HepG2 (cell line): ENCODE measurements around the gene LRRC25. TPM values are rescaled to one million over a fixed set of nuclear protein-coding genes. Genes with fewer than 3 reads are reported as not detected.

Experiments used
- AKAP8 ChIP-seq: sonication (generic); formaldehyde crosslinking; IDR thresholded peaks from 2 replicates; pipeline ENCODE4 v1.5.1; 2020; ENCODE audit warnings: mild to moderate bottlenecking, missing genetic modification reagents
- CEBPB ChIP-seq: IDR thresholded peaks from 2 replicates; pipeline ENCODE4 v1.6.1; 2011; ENCODE audit warnings: low read depth, low read length, improper control_type of control experiment, borderline replicate concordance
- CHD4 ChIP-seq: fragments of 200-600 bp; sonication (generic); IDR thresholded peaks from 2 replicates; pipeline ENCODE4 v1.7.0; 2017; ENCODE audit warnings: mild to moderate bottlenecking, low read length, borderline replicate concordance
- FOXK2 ChIP-seq: fragments of 450-650 bp; IDR thresholded peaks from 2 replicates; pipeline ENCODE4 v1.6.1; 2016
- MAFF ChIP-seq: IDR thresholded peaks from 2 replicates; pipeline ENCODE4 v1.6.1; 2011; ENCODE audit warnings: low read depth, low read length, improper control_type of control experiment
- MAX ChIP-seq: IDR thresholded peaks from 2 replicates; pipeline ENCODE4 v1.6.1; 2012; ENCODE audit warnings: inconsistent platforms
- MZF1 ChIP-seq: sonication (generic); formaldehyde crosslinking; IDR thresholded peaks from 2 replicates; pipeline ENCODE4 v1.8.1; 2023; ENCODE audit warnings: mild to moderate bottlenecking, missing genetic modification reagents, borderline replicate concordance
- NFIC ChIP-seq: IDR thresholded peaks from 2 replicates; pipeline ENCODE4 v1.6.1; 2012; ENCODE audit warnings: mild to moderate bottlenecking, low read length, inconsistent platforms
- NFYB ChIP-seq: sonication (generic); formaldehyde crosslinking; IDR thresholded peaks from 2 replicates; pipeline ENCODE4 v1.4.0; 2020; ENCODE audit warnings: missing genetic modification reagents
- RAD21 ChIP-seq: fragments of 450-650 bp; formaldehyde crosslinking; IDR thresholded peaks from 2 replicates; pipeline ENCODE4 v1.5.0; 2020; ENCODE audit warnings: mild to moderate bottlenecking
- RBFOX2 ChIP-seq: fragments of 200-400 bp; formaldehyde crosslinking; IDR thresholded peaks from 2 replicates; pipeline ENCODE4 v1.6.1; 2017; ENCODE audit warnings: low read depth, mild to moderate bottlenecking, low read length
- RELA ChIP-seq: sonication (generic); formaldehyde crosslinking; IDR thresholded peaks from 2 replicates; pipeline ENCODE4 v1.4.0; 2020; ENCODE audit warnings: missing genetic modification reagents
- RXRB ChIP-seq: IDR thresholded peaks from 2 replicates; pipeline ENCODE4 v1.6.1; 2016; ENCODE audit warnings: borderline replicate concordance, missing genetic modification reagents, missing compliant biosample characterization
- SMAD3 ChIP-seq: sonication (generic); formaldehyde crosslinking; IDR thresholded peaks from 2 replicates; pipeline ENCODE4 v1.4.0; 2020; ENCODE audit warnings: missing genetic modification reagents
- TBP ChIP-seq: sonication (generic); formaldehyde crosslinking; IDR thresholded peaks from 2 replicates; pipeline ENCODE4 v1.5.0; 2020; ENCODE audit warnings: missing genetic modification reagents
- TBX3 ChIP-seq: fragments of 450-650 bp; IDR thresholded peaks from 2 replicates; pipeline ENCODE4 v1.6.1; 2017; ENCODE audit warnings: antibody characterized with exemption, mild to moderate bottlenecking, inconsistent platforms, borderline replicate concordance
- TEAD3 ChIP-seq: optimal IDR thresholded peaks from 2 replicates; pipeline ENCODE3; 2016; ENCODE audit warnings: borderline replicate concordance
- TGIF2 ChIP-seq: IDR thresholded peaks from 2 replicates; pipeline ENCODE4 v1.6.1; 2016; ENCODE audit warnings: control low read depth, missing compliant biosample characterization
- THRA ChIP-seq: sonication (generic); formaldehyde crosslinking; IDR thresholded peaks from 2 replicates; pipeline ENCODE4 v1.4.0; 2020; ENCODE audit warnings: missing genetic modification reagents, borderline replicate concordance
- TP53 ChIP-seq: sonication (generic); formaldehyde crosslinking; conservative IDR thresholded peaks from 2 replicates; pipeline ENCODE4 v1.4.0; 2020; ENCODE audit warnings: missing genetic modification reagents
- ZC3H13 ChIP-seq: sonication (generic); formaldehyde crosslinking; IDR thresholded peaks from 2 replicates; pipeline ENCODE4 v1.8.1; 2023; ENCODE audit warnings: mild to moderate bottlenecking, missing genetic modification reagents, moderate library complexity
- ZC3H4 ChIP-seq: sonication (generic); formaldehyde crosslinking; IDR thresholded peaks from 2 replicates; pipeline ENCODE4 v1.4.0; 2020; ENCODE audit warnings: missing genetic modification reagents, borderline replicate concordance
- ZNF251 ChIP-seq: sonication (generic); formaldehyde crosslinking; IDR thresholded peaks from 2 replicates; pipeline ENCODE4 v1.9.0; 2021; ENCODE audit warnings: mild to moderate bottlenecking, missing genetic modification reagents
- ZNF253 ChIP-seq: sonication (generic); formaldehyde crosslinking; IDR thresholded peaks from 2 replicates; pipeline ENCODE4 v1.8.0; 2022; ENCODE audit warnings: mild to moderate bottlenecking, missing genetic modification reagents, borderline replicate concordance
- ZNF33A ChIP-seq: sonication (generic); formaldehyde crosslinking; IDR thresholded peaks from 2 replicates; pipeline ENCODE4 v1.5.1; 2020; ENCODE audit warnings: missing genetic modification reagents, mild to moderate bottlenecking, moderate library complexity, borderline replicate concordance
- ZNF431 ChIP-seq: sonication (generic); formaldehyde crosslinking; IDR thresholded peaks from 2 replicates; pipeline ENCODE4 v1.9.0; 2022; ENCODE audit warnings: missing genetic modification reagents, low read depth, mild to moderate bottlenecking, borderline replicate concordance
- ZNF564 ChIP-seq: sonication (generic); formaldehyde crosslinking; IDR thresholded peaks from 2 replicates; pipeline ENCODE4 v1.8.1; 2023; ENCODE audit warnings: mild to moderate bottlenecking, missing genetic modification reagents
- ZNF674 ChIP-seq: sonication (generic); formaldehyde crosslinking; IDR thresholded peaks from 2 replicates; pipeline ENCODE4 v1.5.0; 2020; ENCODE audit warnings: low read depth, mild to moderate bottlenecking, missing genetic modification reagents
- ZNF780A ChIP-seq: sonication (generic); formaldehyde crosslinking; IDR thresholded peaks from 2 replicates; pipeline ENCODE4 v1.8.0; 2022; ENCODE audit warnings: mild to moderate bottlenecking, missing genetic modification reagents, moderate library complexity
- ZNF792 ChIP-seq: IDR thresholded peaks from 2 replicates; pipeline ENCODE4 v1.6.1; 2016
- ZNF83 ChIP-seq: sonication (generic); formaldehyde crosslinking; IDR thresholded peaks from 2 replicates; pipeline ENCODE4 v1.4.0; 2020; ENCODE audit warnings: missing genetic modification reagents, mild to moderate bottlenecking, borderline replicate concordance
- ZSCAN12 ChIP-seq: sonication (generic); formaldehyde crosslinking; IDR thresholded peaks from 2 replicates; pipeline ENCODE4 v1.9.0; 2021; ENCODE audit warnings: mild to moderate bottlenecking, missing genetic modification reagents
- polyA plus RNA-seq, 8 experiments: library from polyadenylated mRNA; depleted of rRNA in 3 of 8; stranded (reverse) in 7 of 8; unstranded in 1 of 8; fragments of >200 nt; fragmentation: Illumina TruSeq in 4 of 8; extraction: Trizol in 4 of 8; gene quantifications; 2 replicates each; pipeline versions ENCODE4 v1.2.1 to v1.2.3, GENCODE V29; 2011 to 2016; ENCODE audit warnings: low read depth in 4 of 8, missing spikeins in 1 of 8, mixed read lengths in 1 of 8; ENCODE audit not compliant: insufficient read depth in 1 of 8
- total RNA-seq, 5 experiments: library from RNA; depleted of rRNA; stranded (reverse); fragments of >200 nt; fragmentation: Illumina TruSeq; extraction: Trizol; gene quantifications; 2 replicates each; pipeline ENCODE4 v1.2.3, GENCODE V29; 2016; ENCODE audit warnings: low read depth in 1 of 5

LRRC25 gene
- total and polyA plus RNA-seq, 2 of the 13 experiments (the other 11 are each of a cell fraction or from before 2014, with no cell fraction given) = 0.13 to 0.53 TPM

- TF ChIP-seq CEBPB = peak; percentile 27; the same call in 1 of the 2 replicates
- TF ChIP-seq ZSCAN12 (CRISPR knock-in tag) = no peak
- 0 out of 2 replicates have a peak, but pooled peaks have one; percentile 23 for TF ChIP-seq SMAD3 (CRISPR knock-in tag)
- no peak for TF ChIP-seq NFYB (CRISPR knock-in tag)
- TF ChIP-seq ZNF431 (CRISPR knock-in tag) = no peak
- TF ChIP-seq ZNF564 = no peak
- no peak for TF ChIP-seq ZNF674 (CRISPR knock-in tag)
- no peak for TF ChIP-seq ZNF253
- TF ChIP-seq TBX3 = no peak
- TF ChIP-seq ZNF792 = peak; percentile 64; the same call in 1 of the 2 replicates
- no peak for TF ChIP-seq TBP (CRISPR knock-in tag)
- no peak for TF ChIP-seq MZF1
- no peak for TF ChIP-seq ZNF251 (CRISPR knock-in tag)
- peak; percentile 94; the same call in 1 of the 2 replicates for TF ChIP-seq ZC3H4 (CRISPR knock-in tag)
- no peak for TF ChIP-seq RAD21 (CRISPR knock-in tag)
- no peak for TF ChIP-seq RELA
- no peak for TF ChIP-seq MAFF
- 0 out of 2 replicates have a peak, but pooled peaks have one; percentile 40 for TF ChIP-seq ZNF780A
- no peak for TF ChIP-seq MAX
- TF ChIP-seq ZNF33A (CRISPR knock-in tag) = 0 out of 2 replicates have a peak, but pooled peaks have one; percentile 48
- TF ChIP-seq TGIF2 (CRISPR knock-in tag) = peak; percentile 45; the same call in 1 of the 2 replicates
- peak; percentile 10; the same call in 1 of the 2 replicates for TF ChIP-seq RXRB (CRISPR knock-in tag)
- no peak for TF ChIP-seq CHD4
- TF ChIP-seq AKAP8 (CRISPR knock-in tag) = peak; percentile 95
- no peak for TF ChIP-seq TP53 (CRISPR knock-in tag)
- TF ChIP-seq NFIC = peak; percentile 66
- TF ChIP-seq THRA (CRISPR knock-in tag) = no peak
- TF ChIP-seq ZNF83 (CRISPR knock-in tag) = no peak
- peak; percentile 100 for TF ChIP-seq ZC3H13 (CRISPR knock-in tag)
- peak; percentile 80 for TF ChIP-seq RBFOX2
- TF ChIP-seq FOXK2 = no peak
- TF ChIP-seq TEAD3 = peak; percentile 11
Measured at GRCh38 chr19:18390065-18390907, 7.1 kb downstream of the LRRC25 start (continued).
